Common myeloid progenitor, CD34-positive (primary cell): Measurements from ENCODE around the gene SSH3.

Source experiments
- CTCF ChIA-PET: fragments of 350-600 bp; sonication (Branson Sonifier 250); formaldehyde crosslinking; loops from one replicate; lab custom pipeline; 2021; ENCODE audit warnings: antibody characterized with exemption; lab: Charles Lee
- POLR2A ChIA-PET: fragments of 350-600 bp; sonication (Branson Sonifier 250); formaldehyde crosslinking; loops from one replicate; lab custom pipeline; 2021; ENCODE audit warnings: antibody characterized with exemption; lab: Charles Lee
- DNase-seq, 3 donors: peaks; one replicate each; pipeline versions ENCODE4 v3.0.0 to v3.0.0-alpha.2; 2013
- H3K27ac ChIP-seq, 2 experiments: 1 replicate in 1 of 2; 2 replicates in 1 of 2; pipeline ENCODE4 v1.7.0; 2013; ENCODE audit warnings: inconsistent platforms in 2 of 2, low read length in 2 of 2, mild to moderate bottlenecking in 2 of 2, low read depth in 1 of 2, moderate library complexity in 1 of 2; ENCODE audit not compliant: severe bottlenecking in 2 of 2, insufficient read depth in 1 of 2, poor library complexity in 1 of 2
- H3K27me3 ChIP-seq, 5 experiments: replicated peaks in 2 of 5; 1 replicate in 3 of 5; 2 replicates in 2 of 5; pipeline versions ENCODE4 v1.6.1 to v1.7.0; 2013; ENCODE audit warnings: low read length in 4 of 5, mild to moderate bottlenecking in 2 of 5, moderate library complexity in 2 of 5, inconsistent platforms in 1 of 5; ENCODE audit not compliant: insufficient read depth in 5 of 5, control insufficient read depth in 4 of 5
- H3K36me3 ChIP-seq, 4 experiments: 1 replicate in 2 of 4; 2 replicates in 2 of 4; pipeline versions ENCODE4 v1.6.1 to v1.7.0; 2013; ENCODE audit warnings: low read length in 3 of 4, control low read depth in 1 of 4, mild to moderate bottlenecking in 1 of 4; ENCODE audit not compliant: control insufficient read depth in 4 of 4, insufficient read depth in 4 of 4
- H3K4me1 ChIP-seq, 4 experiments: 1 replicate in 3 of 4; 2 replicates in 1 of 4; pipeline versions ENCODE4 v1.6.1 to v1.7.1; 2013; ENCODE audit warnings: low read length in 3 of 4, mild to moderate bottlenecking in 3 of 4, control low read depth in 1 of 4, inconsistent platforms in 1 of 4, moderate library complexity in 1 of 4; ENCODE audit not compliant: control insufficient read depth in 4 of 4, insufficient read depth in 4 of 4; ENCODE audit errors: control extremely low read depth in 1 of 4
- H3K4me3 ChIP-seq, 7 experiments: 1 replicate in 4 of 7; 2 replicates in 3 of 7; pipeline versions ENCODE4 v1.5.1 to v1.7.0; 2013; ENCODE audit warnings: mild to moderate bottlenecking in 7 of 7, low read length in 6 of 7, moderate library complexity in 6 of 7, inconsistent platforms in 2 of 7, low read depth in 2 of 7, control low read depth in 1 of 7; ENCODE audit not compliant: insufficient read depth in 4 of 7, control insufficient read depth in 1 of 7; ENCODE audit errors: extremely low read depth in 1 of 7
- H3K9me3 ChIP-seq, 5 experiments: 1 replicate in 4 of 5; 2 replicates in 1 of 5; pipeline versions ENCODE4 v1.6.1 to v1.7.1; 2013; ENCODE audit warnings: low read length in 4 of 5, mild to moderate bottlenecking in 2 of 5, inconsistent platforms in 1 of 5, low read depth in 1 of 5, moderate library complexity in 1 of 5; ENCODE audit not compliant: control insufficient read depth in 4 of 5, insufficient read depth in 2 of 5; ENCODE audit errors: control extremely low read depth in 1 of 5
- WGBS: methylation state at CpG from one replicate; pipeline ENCODE4 v1.1.5; 2013; ENCODE audit not compliant: insufficient coverage; 5-methylcytosine and 5-hydroxymethylcytosine counted together

The SSH3 gene

DNA sequence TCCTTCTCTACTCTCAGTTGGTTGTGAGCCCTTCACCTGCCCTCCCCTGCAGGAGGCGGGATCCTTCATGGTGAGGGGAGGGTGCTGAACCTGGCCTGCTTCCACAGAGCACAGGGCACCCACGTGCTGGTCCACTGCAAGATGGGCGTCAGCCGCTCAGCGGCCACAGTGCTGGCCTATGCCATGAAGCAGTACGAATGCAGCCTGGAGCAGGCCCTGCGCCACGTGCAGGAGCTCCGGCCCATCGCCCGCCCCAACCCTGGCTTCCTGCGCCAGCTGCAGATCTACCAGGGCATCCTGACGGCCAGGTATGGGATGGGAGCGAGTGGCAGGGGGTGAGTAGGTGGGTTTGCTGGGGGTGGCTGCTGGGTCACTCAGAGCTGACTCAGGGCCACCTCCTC is 6.3 kb downstream of the SSH3 start:
- Histone ChIP-seq H3K36me3 (peaks cover 0 to 53% (median 27%) of the 10 kb centered on the region in 4 experiments), H3K4me1 (peaks cover 5 to 19% (median 11%) of the 10 kb centered on the region in 4 experiments), H3K27me3 (no peaks in the 10 kb centered on the region), H3K27ac (no peak overlapping the region), H3K9me3 (no peaks in the 10 kb centered on the region), H3K4me3 (no peak overlapping the region)
- DNase-seq: no peak
- POLR2A ChIA-PET: interaction anchor here (0.7 kb wide), 1 partner anchor 21 kb away, joined by 3 read pairs; the partner anchor contains the start of gene ANKRD13D
- CTCF ChIA-PET: interaction anchor here (0.9 to 1.9 kb wide), 4 partner anchors 8 to 42 kb away, joined by 4 to 5 read pairs (median 4); no protein-coding TSS in a partner anchor
- WGBS: 97% methylated on average over 13 of the region's 14 CpGs

DNA sequence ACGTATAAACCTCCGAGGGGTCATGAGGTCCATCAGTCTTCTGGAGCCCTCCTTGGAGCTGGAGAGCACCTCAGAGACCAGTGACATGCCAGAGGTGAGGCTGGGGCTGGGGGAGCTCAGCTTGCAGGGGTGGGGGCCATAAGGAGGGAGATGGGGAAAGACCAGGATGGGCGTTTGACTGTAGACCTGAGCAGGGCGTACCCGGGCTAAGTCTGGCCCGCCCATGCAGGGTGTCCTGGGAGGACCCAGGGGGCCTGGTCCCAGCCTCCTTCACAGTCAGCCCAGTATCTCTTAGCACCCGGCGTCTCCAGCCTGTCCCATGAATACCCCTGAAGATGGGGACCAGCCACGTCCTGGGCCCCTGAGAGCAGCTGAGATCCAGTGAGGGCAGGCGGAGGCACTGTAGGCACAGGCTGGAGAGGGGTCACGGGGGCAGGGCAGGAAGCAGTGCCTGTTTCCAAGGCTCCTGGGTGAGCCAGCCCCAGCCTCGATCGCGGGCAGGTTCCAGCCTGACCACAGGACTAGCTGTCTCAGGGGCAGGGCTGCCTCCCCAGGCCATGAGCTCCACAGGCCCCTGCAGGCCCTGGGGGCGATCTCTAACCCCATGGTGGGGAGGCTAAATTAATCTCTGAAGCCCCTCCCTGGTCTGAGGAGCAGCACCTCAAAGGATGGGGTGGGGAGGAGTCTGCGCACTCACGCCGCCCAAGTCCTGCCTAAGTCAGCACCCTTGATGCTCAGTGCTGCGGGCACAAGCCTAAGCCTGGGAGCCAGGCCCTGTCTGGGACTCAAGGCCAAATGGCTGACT is 7.1 kb downstream of the SSH3 start:
- Histone ChIP-seq H3K4me3 (no peak overlapping the region), H3K27ac (no peak overlapping the region)

DNA sequence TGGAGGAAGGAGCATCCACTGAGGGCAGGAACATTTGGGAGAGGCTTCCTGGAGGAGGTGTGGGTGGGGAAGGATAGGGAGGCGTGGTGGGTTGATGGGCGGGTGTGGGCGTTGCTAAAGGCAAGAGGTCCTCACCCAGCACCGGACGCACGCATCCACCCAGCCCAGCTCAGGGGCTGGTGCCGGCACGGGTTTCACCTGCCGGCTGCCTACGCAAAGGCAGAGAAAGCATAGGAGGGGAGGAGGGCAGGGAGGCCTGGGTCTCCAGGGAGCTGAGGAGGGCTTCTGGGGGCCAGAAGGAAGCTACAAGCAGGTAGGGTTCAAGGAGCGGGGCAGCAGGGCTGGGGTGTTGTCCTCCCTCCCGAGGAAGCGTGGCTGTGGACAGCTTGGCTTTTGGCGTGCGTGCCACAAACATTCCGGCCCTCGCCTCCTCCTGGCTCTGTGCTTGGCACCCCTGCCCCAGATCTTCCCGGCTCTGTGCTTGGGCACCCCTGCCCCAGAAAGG is 7.8 kb downstream of the SSH3 start:
- POLR2A ChIA-PET: no interaction called here
- Histone ChIP-seq H3K4me1 (peaks cover 5 to 17% (median 11%) of the 10 kb centered on the region in 4 experiments), H3K36me3 (peaks cover 0 to 53% (median 27%) of the 10 kb centered on the region in 4 experiments), H3K9me3 (no peaks in the 10 kb centered on the region), H3K27ac (no peak overlapping the region), H3K27me3 (no peaks in the 10 kb centered on the region), H3K4me3 (no peak overlapping the region)
- WGBS: 93% methylated on average over 15 of the region's 18 CpGs
- CTCF ChIA-PET: interaction anchor here (1.2 to 4.1 kb wide), 7 partner anchors 9 to 58 kb away, joined by 3 to 20 read pairs (median 4); partner anchors contain the start of gene SSH3
- DNase-seq: no peak

More for the DNA sequence above, 7.1 kb downstream of the SSH3 start:
- 94% methylated on average over 19 of the region's 19 CpGs for WGBS
- Histone ChIP-seq H3K4me1 (peaks cover 5 to 17% (median 11%) of the 10 kb centered on the region in 4 experiments), H3K36me3 (peaks cover 0 to 53% (median 27%) of the 10 kb centered on the region in 4 experiments), H3K27me3 (no peaks in the 10 kb centered on the region), H3K9me3 (no peaks in the 10 kb centered on the region)
- POLR2A ChIA-PET: interaction anchor here (0.7 kb wide), 1 partner anchor 21 kb away, joined by 3 read pairs; the partner anchor contains the start of gene ANKRD13D
- CTCF ChIA-PET: interaction anchor here (1.2 to 1.9 kb wide), 7 partner anchors 9 to 58 kb away, joined by 3 to 5 read pairs (median 4); no protein-coding TSS in a partner anchor
- DNase-seq: no peak

DNA sequence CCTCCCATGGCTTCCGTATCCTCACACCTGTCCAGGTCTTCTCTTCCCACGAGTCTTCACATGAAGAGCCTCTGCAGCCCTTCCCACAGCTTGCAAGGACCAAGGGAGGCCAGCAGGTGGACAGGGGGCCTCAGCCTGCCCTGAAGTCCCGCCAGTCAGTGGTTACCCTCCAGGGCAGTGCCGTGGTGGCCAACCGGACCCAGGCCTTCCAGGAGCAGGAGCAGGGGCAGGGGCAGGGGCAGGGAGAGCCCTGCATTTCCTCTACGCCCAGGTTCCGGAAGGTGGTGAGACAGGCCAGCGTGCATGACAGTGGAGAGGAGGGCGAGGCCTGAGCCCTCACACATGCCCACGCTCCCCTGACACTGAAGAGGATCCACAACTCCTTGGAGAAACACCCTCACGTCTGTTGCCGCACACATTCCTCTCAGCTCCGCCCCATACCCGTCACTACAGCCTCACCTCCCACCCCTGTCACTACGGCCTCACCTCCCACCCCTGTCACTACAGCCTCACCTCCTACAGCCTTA is 8.3 kb downstream of the SSH3 start:
- Histone ChIP-seq H3K4me1 (peaks cover 5 to 17% (median 12%) of the 10 kb centered on the region in 4 experiments), H3K27ac (peak overlapping the region in 1 of 2 experiments; percentile 53), H3K4me3 (no peak overlapping the region), H3K9me3 (no peaks in the 10 kb centered on the region), H3K36me3 (peaks cover 0 to 53% (median 27%) of the 10 kb centered on the region in 4 experiments), H3K27me3 (no peaks in the 10 kb centered on the region)
- DNase-seq: no peak
- POLR2A ChIA-PET: no interaction called here
- CTCF ChIA-PET: interaction anchor here (1.2 to 4.1 kb wide), 5 partner anchors 9 to 59 kb away, joined by 3 to 20 read pairs (median 4); partner anchors contain the start of gene SSH3
- 95% methylated on average over 14 of the region's 15 CpGs for WGBS

DNA sequence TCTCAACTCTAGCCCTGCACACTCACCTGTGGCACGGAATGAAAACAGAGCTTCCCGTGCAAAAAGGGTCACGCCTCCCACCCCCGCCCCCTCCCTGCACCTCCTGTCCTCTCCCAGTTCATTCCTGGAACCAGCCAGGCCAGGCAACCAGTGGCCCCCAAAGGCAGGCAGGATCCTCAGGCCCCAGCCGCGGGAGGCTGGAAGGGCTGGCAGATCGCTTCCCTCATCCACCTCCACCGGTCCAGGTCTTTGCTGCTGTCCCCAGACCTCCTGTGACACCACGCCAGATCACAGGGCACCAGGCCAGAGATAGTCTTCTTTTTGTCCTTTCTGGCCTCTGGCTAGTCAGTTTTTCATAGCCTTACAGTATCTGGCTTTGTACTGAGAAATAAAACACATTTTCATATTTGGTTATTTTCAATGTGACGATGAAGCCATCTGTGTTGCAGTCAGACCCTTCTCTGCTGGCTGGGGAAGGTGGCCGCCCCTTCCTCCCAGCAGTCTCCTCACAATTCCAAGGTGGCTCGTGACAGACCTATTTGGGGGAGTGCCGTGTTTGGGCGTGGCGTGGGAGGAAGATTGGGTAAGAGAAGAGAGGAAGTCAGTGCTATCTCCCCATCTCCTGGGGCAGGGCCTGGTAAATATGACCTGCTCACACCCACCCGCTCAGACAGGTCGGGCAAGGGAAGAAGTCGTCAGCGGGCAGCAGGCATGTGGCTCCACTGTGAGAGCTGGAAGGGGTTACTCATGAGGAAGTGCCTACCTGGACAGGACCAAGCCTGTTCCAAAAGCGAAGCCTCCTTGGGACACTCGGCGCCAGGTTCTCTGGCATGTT is 9.1 kb downstream of the SSH3 start:
- Histone ChIP-seq H3K27me3 (no peaks in the 10 kb centered on the region), H3K9me3 (no peaks in the 10 kb centered on the region), H3K4me3 (no peak overlapping the region), H3K36me3 (peaks cover 0 to 46% (median 24%) of the 10 kb centered on the region in 4 experiments), H3K27ac (peak overlapping the region in 1 of 2 experiments; percentile 53), H3K4me1 (peaks cover 5 to 24% (median 15%) of the 10 kb centered on the region in 4 experiments)
- ChIA-PET CTCF (interaction anchor here (0.7 to 11.4 kb wide), 3 partner anchors 10 to 49 kb away, joined by 3 to 124 read pairs (median 20); partner anchors contain the start of gene SSH3), POLR2A (no interaction called here)
- WGBS: 71% methylated on average over 15 of the region's 22 CpGs
- peak; percentile 24 to 32 (median 29) for DNase-seq

DNA sequence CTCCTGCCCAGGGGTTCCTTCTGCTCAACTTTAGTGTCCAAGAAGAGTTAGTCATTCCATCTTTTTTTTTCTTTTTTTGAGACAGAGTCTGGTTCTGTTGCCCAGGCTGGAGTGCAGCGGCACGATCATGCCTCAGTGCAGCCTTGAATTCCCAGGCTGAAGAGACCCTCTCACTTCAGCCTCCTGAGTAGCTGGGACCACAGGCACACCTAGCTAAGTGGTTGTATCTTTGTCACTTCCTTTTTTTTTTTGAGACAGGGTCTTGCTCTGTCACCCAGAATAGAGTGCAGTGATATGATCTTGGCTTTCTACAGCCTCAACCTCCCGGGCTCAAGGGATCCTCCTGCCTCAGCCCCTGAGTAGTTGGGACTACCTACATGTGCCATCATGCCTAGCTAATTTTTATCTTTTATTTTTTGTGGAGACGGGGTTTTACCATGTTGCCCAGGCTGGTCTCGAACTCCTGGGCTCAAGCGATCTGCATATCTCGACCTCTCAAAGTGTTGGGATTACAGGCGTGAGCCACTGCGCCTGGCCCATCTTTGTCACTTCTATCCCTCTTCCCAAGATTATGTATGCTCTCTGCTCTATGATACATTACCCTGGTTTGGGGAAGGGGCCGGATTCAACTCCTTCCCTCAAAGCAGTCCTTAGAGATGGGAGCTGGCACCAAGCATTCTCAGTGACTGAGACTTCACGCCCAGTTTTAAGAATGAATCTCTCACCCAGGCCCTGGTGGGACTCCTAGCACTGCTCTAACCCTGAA is 10.0 kb downstream of the SSH3 start:
- Histone ChIP-seq H3K27me3 (no peaks in the 10 kb centered on the region), H3K4me1 (peaks cover 6 to 30% (median 21%) of the 10 kb centered on the region in 4 experiments), H3K9me3 (no peaks in the 10 kb centered on the region), H3K4me3 (no peak overlapping the region), H3K36me3 (peaks cover 0 to 37% (median 17%) of the 10 kb centered on the region in 4 experiments), H3K27ac (peak overlapping the region in 1 of 2 experiments; percentile 46)
- ChIA-PET CTCF (interaction anchor here (0.7 to 11.4 kb wide), 9 partner anchors 8 to 233 kb away, joined by 3 to 124 read pairs (median 11); partner anchors contain the start of genes ANKRD13D and SSH3), POLR2A (interaction anchor here (2.6 kb wide), 1 partner anchor 24 kb away, joined by 11 read pairs; the partner anchor contains the start of gene ANKRD13D)
- no peak for DNase-seq
- WGBS: 95% methylated on average over 11 of the region's 11 CpGs
